ENCODE measurements around the gene IL19.
A peak's percentile ranks its signal among the peaks of the same experiment; 100 is the strongest.

Gene IL19, protein sequence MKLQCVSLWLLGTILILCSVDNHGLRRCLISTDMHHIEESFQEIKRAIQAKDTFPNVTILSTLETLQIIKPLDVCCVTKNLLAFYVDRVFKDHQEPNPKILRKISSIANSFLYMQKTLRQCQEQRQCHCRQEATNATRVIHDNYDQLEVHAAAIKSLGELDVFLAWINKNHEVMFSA

DNA sequence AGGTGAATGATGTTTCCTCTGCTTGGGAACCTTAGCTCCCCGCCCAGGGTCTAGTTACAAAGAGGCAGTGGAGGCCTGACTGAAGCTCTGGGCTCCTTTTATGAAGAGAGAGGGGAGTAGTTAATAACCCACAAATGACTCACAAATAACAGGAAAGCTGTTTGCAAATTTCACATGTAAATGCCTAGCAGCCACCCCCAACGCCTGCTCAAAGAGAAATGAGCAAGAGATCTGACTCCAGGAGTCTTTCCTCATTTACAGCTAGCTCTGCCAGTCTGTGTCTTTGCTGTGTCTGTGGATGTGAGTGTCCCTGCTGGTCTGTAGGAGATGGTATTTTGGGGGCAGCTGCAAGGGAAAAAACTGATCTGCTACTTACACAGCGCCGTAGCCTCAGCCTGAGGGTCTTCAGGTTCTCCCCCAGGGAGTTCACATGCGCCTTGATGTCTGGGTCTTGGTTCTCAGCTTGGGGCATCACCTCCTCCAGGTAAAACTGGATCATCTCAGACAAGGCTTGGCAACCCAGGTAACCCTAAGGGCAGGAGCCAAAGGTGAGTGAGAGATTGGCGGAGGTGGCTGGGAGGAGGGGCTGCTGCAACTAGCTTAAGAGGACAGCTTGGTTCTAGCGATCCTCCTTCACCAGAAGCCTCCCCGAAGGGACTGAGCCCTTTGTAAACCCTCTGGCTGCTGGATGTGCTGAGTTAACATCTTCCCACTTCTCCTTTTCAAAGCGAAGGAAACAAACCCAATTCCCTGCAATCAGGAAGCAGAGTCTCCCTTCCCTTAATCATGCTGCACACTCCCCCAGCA lies at the start of gene IL19:
IL19 (plus strand) TSS at position 243 of the 807 bp plus-strand sequence. CDS start 65,890 bp downstream, outside the sequence.
- DNase-seq (ENCODE audit: low read depth): peak; percentile 30

DNA sequence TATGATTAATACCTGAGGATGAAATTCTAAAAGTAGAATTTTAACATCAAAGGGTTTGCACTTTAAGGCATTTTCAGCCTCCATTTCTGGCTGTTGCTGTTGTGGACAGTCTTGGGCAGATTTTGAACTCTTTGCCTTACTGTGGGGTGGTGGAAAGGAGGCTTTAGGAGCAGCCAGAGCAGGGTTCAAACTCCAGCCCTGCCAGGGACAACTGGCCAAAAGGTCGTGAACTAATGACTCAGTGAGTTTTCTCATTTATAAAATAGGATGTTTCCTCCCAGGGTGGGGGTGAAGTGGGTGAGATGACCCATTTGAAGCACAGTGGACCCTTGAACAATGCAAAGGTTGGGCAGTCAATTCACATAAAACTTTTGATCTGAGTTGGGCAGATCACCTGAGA lies 49.1 kb upstream of the IL19 start:
- DNase-seq (ENCODE audit: low read depth): no peak

DNA sequence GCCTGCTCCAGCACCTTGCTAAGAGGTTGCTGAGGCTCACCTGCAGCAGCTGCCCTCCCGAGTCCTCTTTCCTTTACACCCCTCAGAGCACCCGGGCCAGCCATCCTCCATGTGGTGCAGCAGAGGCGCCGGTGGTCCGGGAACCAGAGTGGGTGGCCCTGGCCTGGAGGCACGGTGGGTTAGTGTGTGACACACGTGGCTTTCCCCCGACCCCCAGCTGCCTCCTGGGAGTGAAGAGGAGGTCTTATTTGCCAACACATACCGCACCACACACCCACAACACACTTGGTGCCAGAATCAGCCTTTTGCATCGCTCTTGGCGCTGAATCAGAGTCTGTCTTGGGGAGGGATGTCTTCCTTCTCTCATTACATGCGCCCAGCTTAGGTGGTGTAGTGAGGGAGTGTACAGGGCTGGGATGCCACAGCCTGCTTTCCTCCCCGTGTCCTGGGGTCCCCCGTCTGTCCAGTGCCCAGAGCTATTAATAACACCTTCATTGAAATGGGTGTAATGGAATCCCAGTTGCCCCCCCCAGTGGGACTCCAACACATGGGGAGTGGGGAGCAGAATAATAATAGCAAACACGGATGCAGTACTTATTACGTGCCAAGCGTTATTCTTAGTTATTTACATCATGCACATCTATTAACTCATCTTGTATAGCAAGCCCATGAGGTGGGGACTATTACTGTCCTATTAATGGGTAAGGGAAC lies 47.7 kb upstream of the IL19 start:
- no peak for DNase-seq (ENCODE audit: low read depth)

DNA sequence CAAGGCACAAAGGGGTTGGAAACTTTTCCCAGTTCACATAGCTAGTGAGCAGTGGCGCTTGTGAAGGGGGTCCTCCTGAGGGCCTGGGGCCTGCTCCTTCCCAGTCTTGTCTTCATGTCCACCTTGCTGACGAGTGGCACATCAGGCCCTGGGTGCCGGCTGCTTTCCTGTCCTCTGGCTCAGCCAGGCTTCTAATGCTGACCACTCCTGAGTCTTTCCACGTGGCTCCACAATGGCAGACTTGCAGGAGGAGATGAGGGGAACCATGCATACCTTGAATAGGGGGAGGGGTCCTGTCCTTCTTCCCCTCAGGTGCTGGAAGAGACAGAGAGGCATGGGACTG lies 47.1 kb upstream of the IL19 start:
- DNase-seq (ENCODE audit: low read depth): no peak

DNA sequence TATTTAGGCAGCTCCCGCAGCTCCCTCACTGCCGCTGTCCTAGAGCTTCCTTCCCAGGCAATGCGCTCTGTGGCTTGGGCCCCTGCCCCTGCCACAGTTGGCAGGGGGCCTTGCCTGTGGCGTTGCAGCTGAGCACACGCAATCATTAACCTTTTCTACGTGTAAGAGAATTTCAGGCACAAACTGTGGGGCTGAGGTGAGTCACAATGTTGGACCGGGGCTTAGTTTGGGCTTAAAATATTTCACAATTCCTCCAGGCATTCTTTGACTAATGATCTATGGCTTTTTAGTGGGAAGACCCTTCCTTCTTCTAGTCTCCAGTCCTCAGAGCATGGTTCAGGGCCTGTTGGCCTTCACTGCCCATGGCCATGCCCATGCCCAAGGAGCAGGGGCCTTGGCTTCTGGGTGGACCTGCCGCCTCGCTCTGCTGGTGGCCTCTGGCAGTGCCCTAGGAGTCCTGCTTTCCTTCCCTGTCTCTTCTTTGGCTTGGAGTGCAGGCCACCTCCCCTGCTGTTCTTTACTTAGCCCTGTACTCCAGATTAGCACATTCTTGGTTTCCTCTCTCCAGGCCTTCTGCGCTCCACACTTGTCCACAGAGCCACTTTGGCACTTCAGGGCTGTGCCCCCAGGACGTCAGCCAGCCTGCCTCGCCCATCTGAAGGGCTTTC lies 46.6 kb upstream of the IL19 start:
- DNase-seq (ENCODE audit: low read depth): no peak

DNA sequence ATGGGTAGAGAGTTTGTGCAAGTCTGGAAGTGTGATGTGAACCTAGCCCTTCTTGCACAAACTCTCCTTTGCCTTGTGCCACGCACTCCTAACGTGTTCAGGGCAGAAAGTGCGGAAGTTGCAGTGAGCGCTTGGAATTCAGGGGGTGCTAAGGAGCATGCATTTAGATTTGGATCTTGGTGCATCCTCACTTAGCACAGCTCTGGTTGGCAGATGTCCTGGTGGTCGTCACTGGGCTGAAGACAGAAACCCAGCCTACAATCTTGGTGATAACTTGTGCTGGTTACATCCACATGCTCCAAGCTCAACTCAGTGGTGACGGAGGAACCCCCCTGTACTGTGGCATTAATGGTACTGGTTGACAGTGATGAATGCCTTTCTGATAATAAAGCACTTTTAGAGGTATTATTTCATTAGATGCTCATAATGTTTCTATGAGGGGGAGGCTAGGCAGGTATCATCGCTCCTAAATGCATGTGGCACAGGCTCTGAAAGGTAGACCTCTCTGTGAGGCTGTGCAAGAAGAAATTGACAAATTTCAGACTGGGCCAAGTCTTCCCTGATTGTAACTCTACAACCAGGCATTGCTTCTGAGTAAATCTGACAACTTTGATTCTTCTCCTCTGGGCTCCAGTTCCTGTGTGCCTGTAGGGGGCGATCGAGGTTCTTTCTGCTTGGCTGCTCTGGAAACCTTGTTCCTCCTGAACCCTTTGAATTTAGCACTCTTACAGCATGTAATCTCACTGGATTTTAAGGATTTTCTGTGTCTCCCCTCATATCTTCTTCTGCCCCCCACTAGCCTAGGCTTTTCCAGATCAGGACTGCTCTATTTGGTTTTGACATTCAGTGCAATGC lies 45.2 kb upstream of the IL19 start:
- DNase-seq (ENCODE audit: low read depth): no peak

DNA sequence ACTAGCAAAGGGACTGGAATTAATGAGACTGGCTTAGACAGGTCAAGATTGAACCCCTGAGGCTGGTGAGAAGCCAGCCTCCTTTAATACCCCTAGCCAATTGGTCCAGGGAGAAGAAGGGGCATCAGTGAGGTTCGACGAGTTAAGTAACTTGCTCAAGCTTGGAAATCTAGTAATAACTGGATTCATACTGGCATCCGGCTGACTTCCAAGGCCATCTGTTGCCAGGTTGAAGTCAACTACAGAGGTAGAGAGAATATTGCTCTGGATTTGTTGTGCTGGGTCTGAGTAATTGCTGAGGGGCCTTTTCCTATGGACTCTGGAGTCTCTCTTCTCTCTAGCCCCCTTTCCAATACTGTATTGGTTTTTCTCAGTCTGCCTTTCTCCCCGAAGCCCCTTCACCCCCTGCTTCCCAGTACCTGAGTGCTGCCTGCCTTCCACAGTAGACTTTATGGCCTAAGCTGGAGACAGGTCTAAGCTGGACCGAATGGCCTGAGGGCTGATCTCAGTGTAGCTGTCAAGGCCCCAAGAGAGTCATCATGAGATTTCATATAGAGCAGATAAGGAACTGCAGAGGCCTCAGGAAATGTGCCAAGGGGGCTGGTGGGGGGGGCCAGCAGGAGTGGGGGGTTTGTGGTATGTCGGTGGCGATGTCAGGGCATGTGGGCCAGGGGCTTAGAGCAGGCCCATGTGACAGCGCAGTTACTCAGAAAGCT lies 42.4 kb upstream of the IL19 start:
- DNase-seq (ENCODE audit: low read depth): no peak

DNA sequence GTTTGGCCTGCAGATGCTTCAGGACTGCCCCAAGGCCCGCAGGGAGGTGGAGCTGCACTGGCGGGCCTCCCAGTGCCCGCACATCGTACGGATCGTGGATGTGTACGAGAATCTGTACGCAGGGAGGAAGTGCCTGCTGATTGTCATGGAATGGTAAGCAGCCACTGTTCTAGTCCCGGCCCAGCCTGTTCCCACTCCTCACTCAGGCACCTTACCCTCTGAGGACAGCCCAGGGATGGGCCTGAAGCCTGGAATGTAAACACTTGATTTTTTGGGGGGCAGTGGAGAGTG lies 41.9 kb upstream of the IL19 start:
- DNase-seq (ENCODE audit: low read depth): no peak

DNA sequence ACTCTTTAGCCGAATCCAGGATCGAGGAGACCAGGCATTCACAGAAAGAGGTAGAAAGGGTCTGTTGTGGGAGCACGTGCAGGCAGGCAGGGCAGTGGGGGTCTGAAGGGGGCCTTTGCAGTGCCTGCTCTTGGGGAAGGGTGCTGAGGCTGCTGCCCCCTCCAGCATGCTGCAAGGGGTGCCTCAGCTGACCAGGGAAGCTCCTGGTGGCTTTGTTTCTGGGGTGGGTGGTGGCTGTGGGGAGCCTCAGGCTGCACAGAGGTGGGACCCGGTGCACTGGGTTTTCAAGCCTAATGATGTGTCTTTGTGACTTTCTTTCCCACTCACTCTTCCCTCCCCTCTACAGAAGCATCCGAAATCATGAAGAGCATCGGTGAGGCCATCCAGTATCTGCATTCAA lies 41.5 kb upstream of the IL19 start:
- no peak for DNase-seq (ENCODE audit: low read depth)

DNA sequence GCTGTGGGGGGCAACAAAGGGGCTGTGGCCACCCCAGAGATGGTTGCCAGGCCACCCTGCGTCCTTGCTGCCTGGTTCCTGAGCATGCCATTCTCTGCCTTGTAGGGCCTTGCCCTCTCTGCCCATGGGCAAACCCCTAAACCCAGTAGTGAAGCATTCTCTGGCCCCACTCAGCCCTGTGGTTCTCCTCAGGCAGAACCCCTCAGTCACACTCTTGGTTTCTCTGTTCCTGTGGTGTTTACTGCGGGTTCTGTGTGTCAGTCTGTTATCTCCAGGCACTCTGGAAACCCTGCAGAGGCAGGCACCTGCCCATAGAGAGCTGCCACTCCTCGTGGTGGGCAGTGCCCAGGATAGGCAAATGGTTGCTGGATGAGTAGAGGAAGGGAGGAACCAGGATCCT lies 41.1 kb upstream of the IL19 start:
- no peak for DNase-seq (ENCODE audit: low read depth)

DNA sequence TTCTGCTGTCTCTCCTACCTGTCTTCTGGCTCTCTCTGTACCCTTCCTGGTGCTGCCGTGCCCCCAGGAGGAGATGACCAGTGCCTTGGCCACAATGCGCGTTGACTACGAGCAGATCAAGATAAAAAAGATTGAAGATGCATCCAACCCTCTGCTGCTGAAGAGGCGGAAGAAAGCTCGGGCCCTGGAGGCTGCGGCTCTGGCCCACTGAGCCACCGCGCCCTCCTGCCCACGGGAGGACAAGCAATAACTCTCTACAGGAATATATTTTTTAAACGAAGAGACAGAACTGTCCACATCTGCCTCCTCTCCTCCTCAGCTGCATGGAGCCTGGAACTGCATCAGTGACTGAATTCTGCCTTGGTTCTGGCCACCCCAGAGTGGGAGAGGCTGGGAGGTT lies 38.1 kb upstream of the IL19 start:
- no peak for DNase-seq (ENCODE audit: low read depth)

DNA sequence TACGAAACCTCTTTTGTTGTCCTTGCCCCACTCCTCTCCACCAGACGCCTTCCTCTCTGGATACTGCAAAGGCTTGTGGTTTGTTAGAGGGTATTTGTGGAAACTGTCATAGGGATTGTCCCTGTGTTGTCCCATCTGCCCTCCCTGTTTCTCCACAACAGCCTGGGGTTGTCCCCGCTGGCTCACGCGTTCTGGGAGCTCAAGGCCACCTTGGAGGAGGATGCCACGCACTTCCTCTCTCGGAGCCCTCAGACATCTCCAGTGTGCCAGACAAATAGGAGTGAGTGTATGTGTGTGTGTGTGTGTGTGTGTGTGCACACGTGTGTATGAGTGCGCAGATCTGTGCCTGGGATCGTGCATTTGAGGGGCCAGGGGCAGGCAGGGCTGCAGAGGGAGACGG lies 37.6 kb upstream of the IL19 start:
- DNase-seq (ENCODE audit: low read depth): no peak

DNA sequence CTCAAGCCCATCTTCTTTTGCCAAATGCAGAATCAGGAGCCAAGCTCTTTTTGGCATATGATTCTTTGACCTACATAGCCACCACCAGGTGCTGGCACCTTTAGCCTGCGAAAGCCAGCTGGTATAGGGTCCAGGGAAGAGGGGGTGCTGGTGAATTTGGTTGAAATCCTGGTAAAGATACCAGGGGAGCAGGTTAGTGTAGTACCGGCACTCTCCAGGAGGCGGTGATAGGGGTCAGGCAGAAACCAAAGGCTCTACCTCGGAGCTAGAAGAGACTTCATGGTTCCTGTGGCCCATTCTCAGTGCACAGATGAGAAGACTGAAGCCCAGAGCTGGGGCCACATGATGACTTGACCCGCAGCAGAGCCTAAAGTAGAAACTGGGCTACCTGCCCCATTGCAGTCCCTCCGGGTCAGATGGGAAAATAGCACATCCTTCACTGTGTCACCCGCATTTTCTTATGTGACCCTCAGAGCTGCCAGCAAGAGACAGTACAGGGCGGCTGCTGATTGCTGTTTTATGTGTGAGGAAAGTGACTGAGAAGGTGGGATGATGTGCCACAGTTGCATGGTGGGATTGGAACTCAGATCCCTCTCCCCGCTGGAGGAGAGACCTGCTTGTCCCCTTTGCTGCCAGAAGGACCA lies 36.0 kb upstream of the IL19 start:
- DNase-seq (ENCODE audit: low read depth): no peak

DNA sequence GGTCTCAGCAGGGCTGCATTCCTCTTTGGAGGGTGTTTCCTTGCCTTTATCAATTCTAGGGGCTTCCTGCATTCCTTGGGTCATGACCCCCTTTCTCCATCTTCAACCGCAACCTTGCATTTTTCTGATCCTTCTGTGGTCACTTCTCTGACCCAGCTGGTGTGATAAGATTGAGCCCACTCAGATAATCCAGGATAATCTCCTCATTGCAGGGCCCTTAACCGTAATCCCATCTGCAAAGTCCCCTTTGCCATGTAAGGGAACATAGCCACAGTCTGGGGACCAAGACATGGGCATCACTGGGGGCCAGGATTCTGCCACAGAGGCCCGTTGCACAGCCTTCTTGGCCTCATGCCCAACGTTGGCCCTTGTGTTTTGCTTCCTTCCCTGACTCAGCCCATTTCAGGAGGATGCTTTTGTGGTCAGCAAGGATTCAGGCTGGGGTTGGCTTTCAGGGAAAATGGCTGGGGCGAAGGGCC lies 35.0 kb upstream of the IL19 start:
- DNase-seq (ENCODE audit: low read depth): no peak

DNA sequence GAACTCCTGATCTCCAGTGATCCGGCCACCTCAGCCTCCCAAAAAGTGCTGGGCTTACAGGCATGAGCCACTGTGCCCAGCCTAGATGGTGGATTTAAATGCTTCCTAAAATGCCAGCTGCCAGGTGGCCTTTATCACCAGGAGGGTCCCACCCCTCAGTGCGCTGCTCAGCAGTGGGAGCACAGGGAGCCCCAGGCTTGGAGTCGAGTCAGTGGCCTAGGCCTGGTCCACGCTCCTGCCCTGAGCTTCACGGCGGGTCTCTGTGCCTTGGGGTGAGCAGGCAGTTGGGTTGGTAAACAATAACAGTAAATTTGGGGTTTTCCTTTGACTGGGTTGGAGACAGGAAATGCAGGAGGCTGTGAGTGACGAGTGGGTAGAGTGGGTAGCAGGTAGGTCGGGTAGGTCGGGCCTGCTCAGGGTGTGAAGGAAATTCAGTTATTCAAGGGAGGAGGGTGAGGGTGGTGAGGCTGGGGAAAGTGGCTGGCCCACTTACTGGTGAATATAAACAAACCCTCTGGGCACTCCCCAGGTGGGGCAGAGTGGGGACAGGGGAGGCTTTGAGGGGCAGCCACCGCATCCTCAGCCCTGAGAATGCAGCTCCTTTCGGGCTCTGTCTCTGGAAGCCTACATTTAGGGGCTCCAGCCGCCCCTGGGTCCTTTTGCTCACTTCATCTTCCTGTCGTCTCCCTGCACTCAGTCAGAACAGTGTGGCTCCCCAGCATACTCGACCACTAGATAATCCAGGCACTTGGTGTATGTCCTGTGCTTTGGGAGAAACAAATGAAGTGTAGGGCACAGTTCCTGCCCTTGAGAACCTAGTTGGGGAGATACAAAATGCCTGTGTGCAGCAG lies 33.5 kb upstream of the IL19 start:
- DNase-seq (ENCODE audit: low read depth): no peak

DNA sequence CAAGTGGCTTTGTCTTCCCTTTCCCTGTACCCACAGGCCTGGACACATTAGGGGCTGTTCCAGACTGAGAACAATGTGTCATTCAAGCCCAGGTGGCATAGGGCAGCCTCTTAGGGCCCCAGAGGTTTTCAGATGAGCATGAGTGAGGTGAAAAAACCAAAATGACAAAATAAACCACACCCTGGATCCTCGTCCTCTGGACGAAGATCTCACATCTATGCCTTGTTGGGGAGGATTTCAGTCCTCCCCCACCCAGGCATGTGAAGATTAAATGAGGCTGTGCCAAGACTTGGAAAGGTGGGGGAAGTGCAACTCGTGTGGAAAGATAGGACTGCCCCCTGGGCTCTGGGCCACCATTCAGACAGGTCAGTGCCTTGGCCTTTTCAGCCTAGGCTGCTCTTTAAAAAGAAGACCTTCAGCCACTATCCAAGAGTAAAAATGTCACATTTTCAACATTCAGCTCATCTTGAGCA lies 32.8 kb upstream of the IL19 start:
- no peak for DNase-seq (ENCODE audit: low read depth)

DNA sequence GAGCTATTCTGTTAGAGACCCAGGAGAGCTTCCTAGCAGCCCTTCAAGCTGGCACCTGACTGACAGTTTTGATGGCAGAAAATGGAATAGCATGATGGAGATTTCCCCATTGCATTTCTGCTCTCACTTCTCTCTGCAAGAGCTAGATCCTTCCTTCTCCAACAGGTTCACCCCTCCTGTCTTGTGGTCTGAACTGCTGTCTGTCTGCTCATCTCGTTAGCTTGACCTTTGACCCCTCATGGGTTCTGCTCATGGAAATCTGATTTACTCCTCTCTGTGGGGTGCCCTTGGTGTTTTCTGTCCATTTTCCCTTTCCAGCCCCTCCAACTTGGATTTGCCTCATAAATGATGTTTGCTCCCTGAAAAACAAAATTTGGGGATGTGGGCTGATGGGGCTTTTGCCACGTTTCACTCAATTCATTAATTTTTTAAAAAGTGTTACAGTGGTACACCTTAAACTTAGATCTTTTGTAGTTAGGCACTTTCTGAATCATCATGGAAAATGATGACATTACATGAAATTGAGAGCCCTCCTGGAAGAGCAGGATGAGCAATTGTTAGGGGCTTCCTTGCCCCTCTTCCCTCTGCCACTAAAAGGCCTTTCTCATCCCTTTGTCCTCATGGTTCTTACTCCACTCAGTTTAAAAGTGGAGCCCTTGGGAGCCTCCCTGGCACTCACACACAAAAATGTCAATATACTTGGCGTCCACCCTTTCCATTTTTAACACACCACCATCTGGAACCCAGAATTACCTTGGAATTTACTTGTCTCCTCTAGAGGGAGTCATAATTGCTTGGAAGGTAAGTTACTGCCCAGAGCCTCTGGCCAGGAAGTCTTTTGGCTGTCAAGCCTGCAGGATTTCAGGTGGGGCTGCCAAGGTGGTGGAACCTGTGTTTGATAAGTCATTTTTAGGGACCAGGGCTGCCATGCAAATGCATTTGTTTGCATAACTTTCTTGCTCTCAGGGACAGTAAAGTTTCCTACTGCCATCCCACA lies 31.9 kb upstream of the IL19 start:
- no peak for DNase-seq (ENCODE audit: low read depth)

DNA sequence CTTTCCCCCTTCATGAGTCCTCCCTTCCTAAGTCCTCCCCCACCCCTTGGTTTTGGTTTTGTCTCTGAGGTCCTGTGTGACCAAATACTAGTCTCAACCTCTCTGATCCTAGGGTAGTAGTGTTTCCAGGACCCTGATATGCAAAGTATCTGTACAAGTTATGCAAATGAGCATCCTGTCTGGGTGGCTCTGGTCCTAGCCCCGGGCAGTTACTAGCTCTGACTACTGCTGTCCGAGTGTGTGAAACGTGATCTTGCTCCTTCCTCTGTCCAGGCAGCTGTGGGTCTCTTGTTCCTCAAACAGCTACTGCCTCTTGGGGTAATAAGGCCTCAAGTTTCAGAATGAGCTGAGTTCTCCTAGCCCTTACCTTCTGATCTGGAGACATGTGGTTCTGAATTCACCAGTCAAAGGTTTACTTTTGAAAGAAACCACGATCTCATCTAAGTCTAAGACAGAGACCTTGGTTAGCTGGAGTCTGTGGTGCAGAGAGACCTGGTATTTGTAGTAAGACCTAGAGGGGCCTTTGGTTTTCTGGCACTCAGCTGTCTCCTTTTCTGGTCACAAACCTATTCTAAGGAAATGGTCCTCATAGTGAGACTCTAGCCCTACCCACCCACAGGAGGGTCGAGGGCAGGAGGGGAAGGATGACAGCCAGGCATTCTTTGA lies 31.0 kb upstream of the IL19 start:
- DNase-seq (ENCODE audit: low read depth): no peak

Data from non-pigmented ciliary epithelial cell (primary cell).